Osteocyte (in vitro differentiated cells): ENCODE data around the gene CCDC24. TPM values are rescaled to one million over a fixed set of nuclear protein-coding genes. Genes with fewer than 3 reads are reported as not detected.

ENCODE experiments used
- DNase-seq: peaks from one replicate; pipeline ENCODE4 v3.0.0; 2021; ENCODE audit warnings: mixed read lengths; ENCODE audit not compliant: unreplicated experiment; ENCODE audit errors: extremely low spot score
- H3K27ac Mint-ChIP-seq: one replicate; pipeline ENCODE4 v1.8.0; 2021; ENCODE audit warnings: mild to moderate bottlenecking, mixed read lengths; ENCODE audit not compliant: unreplicated experiment
- H3K27me3 Mint-ChIP-seq: one replicate; pipeline ENCODE4 v1.8.0; 2021; ENCODE audit warnings: mixed read lengths; ENCODE audit not compliant: unreplicated experiment
- H3K36me3 Mint-ChIP-seq: one replicate; pipeline ENCODE4 v1.8.0; 2021; ENCODE audit warnings: mixed read lengths; ENCODE audit not compliant: unreplicated experiment
- H3K4me1 Mint-ChIP-seq: one replicate; pipeline ENCODE4 v1.8.0; 2021; ENCODE audit warnings: mixed read lengths; ENCODE audit not compliant: unreplicated experiment
- H3K4me3 Mint-ChIP-seq: one replicate; pipeline ENCODE4 v1.8.0; 2021; ENCODE audit warnings: mild to moderate bottlenecking, moderate library complexity, mixed read lengths; ENCODE audit not compliant: unreplicated experiment
- H3K9me3 Mint-ChIP-seq: one replicate; pipeline ENCODE4 v1.8.0; 2021; ENCODE audit warnings: mixed read lengths; ENCODE audit not compliant: unreplicated experiment
- total RNA-seq: library from RNA; stranded (reverse); gene quantifications from 2 replicates; pipeline ENCODE4 v1.2.1, GENCODE V29; 2021
- TF ChIP-seq, protein P1 (sequence below): fragments of 200-600 bp; sonication (generic); IDR thresholded peaks from 2 replicates; pipeline ENCODE4 v1.5.0; 2021; ENCODE audit warnings: antibody characterized with exemption, mild to moderate bottlenecking, moderate library complexity

The CCDC24 gene
- total RNA-seq, 1 donor from 2014 or later, result 5.1 TPM

DNA sequence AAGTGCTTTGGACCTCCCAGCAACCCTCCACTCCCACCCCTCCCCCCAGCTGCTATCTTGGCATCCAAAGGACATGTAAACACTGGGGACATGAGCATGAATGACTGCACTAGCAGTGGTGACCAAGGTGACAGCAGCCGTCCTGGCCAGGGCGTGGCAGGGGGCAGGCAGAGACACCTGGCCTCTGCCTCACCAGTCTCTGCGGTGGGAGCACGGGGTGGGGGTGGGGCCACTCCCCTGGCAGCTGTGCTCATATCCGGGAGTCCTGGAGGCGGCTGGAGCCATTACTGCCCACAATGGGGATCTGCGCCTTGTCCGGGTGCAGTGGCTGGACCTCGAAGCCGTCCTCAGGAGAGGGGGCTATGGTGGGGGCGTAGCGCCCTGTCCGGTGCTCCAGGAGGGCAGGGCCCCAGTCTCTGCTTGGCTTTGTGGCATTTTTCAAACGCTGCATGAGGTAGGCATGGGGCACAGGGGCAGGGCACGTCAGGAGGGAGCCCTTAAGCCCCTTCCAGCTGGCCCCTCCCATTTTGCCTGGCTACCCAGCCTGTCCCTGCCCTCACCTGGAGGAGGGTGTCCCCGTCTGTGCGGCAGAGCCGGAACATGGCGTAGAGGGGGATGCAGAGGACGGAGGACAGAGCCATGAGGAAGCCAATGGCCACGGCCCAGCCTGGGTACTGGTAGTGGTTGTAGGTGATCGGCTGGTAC, 6.0 kb downstream of the CCDC24 start:
- TF ChIP-seq, protein P1, sequence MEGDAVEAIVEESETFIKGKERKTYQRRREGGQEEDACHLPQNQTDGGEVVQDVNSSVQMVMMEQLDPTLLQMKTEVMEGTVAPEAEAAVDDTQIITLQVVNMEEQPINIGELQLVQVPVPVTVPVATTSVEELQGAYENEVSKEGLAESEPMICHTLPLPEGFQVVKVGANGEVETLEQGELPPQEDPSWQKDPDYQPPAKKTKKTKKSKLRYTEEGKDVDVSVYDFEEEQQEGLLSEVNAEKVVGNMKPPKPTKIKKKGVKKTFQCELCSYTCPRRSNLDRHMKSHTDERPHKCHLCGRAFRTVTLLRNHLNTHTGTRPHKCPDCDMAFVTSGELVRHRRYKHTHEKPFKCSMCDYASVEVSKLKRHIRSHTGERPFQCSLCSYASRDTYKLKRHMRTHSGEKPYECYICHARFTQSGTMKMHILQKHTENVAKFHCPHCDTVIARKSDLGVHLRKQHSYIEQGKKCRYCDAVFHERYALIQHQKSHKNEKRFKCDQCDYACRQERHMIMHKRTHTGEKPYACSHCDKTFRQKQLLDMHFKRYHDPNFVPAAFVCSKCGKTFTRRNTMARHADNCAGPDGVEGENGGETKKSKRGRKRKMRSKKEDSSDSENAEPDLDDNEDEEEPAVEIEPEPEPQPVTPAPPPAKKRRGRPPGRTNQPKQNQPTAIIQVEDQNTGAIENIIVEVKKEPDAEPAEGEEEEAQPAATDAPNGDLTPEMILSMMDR, result no peak
- H3K9me3 Mint-ChIP-seq, result no peaks in the 10 kb centered on the region
- peaks cover 13% of the 10 kb centered on the region for H3K36me3 Mint-ChIP-seq
- peaks cover 3% of the 10 kb centered on the region for H3K4me1 Mint-ChIP-seq
- DNase-seq, result no peak
- no peaks in the 10 kb centered on the region for H3K27me3 Mint-ChIP-seq
- H3K4me3 Mint-ChIP-seq, result no peak overlapping the region
- H3K27ac Mint-ChIP-seq, result no peak overlapping the region

DNA sequence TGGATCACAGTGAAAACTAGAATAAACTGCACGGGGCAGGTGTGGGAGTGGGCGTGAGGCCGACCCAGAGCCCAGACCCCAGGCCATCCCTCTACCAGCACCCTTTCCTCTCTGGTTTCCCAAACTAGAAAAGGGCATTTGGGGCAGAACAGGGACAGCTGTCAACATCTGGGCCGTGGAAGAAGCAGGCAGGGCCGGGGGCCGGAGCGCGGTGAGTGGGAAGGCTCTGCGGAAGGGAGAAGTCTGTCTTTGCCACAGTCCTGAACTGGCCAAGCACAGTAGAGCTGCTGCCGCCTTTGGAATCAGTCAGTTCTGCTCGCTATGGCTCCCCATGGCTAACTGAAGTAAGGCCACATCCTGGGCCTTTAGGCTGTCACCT, 6.6 kb downstream of the CCDC24 start:
- Mint-ChIP-seq H3K27me3 (no peaks in the 10 kb centered on the region), H3K27ac (no peak overlapping the region), H3K4me1 (peaks cover 3% of the 10 kb centered on the region), H3K4me3 (no peak overlapping the region), H3K36me3 (peaks cover 13% of the 10 kb centered on the region), H3K9me3 (no peaks in the 10 kb centered on the region)
- no peak for DNase-seq
- TF ChIP-seq, protein P1, result no peak

DNA sequence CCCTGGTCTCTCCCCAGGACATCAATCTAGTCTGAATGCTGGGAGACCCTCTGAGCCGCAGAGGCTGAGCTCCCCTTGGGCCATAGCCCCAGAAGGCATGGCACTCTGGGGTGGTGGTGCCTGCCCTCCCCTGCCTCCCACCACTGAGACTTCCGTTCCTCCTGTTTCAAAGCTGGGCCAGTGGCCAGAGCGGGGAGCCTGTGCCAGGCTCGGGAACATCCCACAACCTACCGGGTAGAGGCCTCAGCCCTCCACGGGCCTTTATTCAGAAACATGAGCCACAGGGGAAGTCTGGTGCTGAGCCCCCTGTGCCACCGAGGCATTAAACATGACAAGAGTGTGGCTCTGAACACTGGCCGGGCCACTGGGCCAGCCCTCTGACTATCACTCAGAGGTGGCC, 8.1 kb downstream of the CCDC24 start:
- DNase-seq, result no peak
- Mint-ChIP-seq H3K9me3 (no peaks in the 10 kb centered on the region), H3K27me3 (no peaks in the 10 kb centered on the region), H3K4me1 (peaks cover 3% of the 10 kb centered on the region), H3K4me3 (no peak overlapping the region), H3K27ac (no peak overlapping the region), H3K36me3 (peaks cover 15% of the 10 kb centered on the region)
- TF ChIP-seq, protein P1, result no peak

DNA sequence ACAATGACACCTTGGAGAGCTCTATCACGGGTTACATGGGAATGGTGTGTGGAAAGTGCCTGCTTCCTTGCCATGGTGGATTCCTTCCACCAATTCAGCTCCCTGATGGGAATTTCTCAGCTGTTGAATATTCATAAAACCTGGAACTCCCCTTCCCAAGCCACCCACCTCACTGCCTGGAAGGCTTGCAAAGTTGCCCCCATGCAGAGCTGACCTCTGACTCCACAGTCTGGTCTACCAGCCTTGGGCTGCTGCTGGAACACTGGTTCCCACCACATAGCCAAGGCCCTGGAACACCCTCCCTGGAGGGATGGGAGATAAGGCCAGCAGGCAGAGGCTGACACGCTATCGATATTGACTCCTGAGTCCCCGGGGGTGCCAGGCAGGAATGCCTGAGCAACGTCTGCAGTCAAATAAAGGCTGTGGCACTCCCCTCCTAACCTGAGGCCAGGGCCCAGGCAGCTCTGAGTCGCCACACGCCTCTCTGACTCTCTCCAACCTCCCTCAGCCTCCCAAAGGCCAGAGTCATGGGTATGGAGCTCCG, 8.8 kb downstream of the CCDC24 start:
- Mint-ChIP-seq H3K4me3 (no peak overlapping the region), H3K4me1 (no peaks in the 10 kb centered on the region), H3K27me3 (no peaks in the 10 kb centered on the region), H3K9me3 (no peaks in the 10 kb centered on the region), H3K36me3 (peaks cover 19% of the 10 kb centered on the region), H3K27ac (no peak overlapping the region)
- TF ChIP-seq, protein P1, result no peak
- no peak for DNase-seq

DNA sequence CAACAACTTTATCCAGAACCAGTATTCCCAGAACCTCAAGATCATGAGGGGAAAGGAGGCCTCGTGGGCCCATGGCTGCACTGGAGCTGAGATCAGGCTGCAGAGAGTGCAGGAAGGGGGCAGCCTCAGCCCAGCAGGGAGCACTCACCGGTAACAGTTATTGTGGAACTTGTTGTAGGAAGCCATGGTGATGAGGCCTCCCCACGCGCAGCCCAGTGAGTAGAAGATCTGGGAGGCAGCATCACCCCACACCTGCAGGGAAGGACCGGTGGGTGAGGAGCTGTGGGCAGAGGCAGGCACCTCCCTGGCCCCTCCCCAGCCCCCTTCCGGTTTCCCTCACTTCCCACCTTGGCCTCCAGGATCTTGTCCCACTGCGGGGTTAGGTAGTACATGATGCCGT, 10.8 kb downstream of the CCDC24 start:
- H3K4me3 Mint-ChIP-seq, result no peak overlapping the region

More for the DNA sequence above, 10.8 kb downstream of the CCDC24 start:
- H3K36me3 Mint-ChIP-seq, result peaks cover 22% of the 10 kb centered on the region
- no peak for DNase-seq
- no peaks in the 10 kb centered on the region for H3K27me3 Mint-ChIP-seq
- peaks cover 6% of the 10 kb centered on the region for H3K4me1 Mint-ChIP-seq
- no peaks in the 10 kb centered on the region for H3K9me3 Mint-ChIP-seq
- TF ChIP-seq, protein P1, result no peak
- no peak overlapping the region for H3K27ac Mint-ChIP-seq
